BJ (cell line): Measurements from ENCODE around the gene CEP104. TPM values are rescaled to one million over a fixed set of nuclear protein-coding genes. Genes with fewer than 3 reads are reported as not detected.

Experiments
- CTCF ChIA-PET: fragments of 350-600 bp; formaldehyde crosslinking; extraction: SDS; loops from one replicate; lab custom pipeline; 2021; ENCODE audit warnings: antibody characterized with exemption, inconsistent platforms; lab: Yijun Ruan, JAX
- POLR2A ChIA-PET: fragments of 300-600 bp; sonication (Branson Sonifier 250); formaldehyde crosslinking; extraction: SDS; loops from one replicate; lab custom pipeline; 2021; ENCODE audit warnings: antibody characterized with exemption; lab: Charles Lee
- DNase-seq: peaks from one replicate; pipeline ENCODE4 v3.0.0-alpha.2; 2011; ENCODE audit warnings: low read depth
- H3K27me3 ChIP-seq: 2 replicates; pipeline ENCODE4 v1.6.0; 2011; ENCODE audit warnings: low read length; ENCODE audit not compliant: control insufficient read depth, insufficient read depth
- H3K36me3 ChIP-seq: 2 replicates; pipeline ENCODE4 v1.5.1; 2011; ENCODE audit warnings: low read length; ENCODE audit not compliant: control insufficient read depth, insufficient read depth
- H3K4me3 ChIP-seq: 2 replicates; pipeline ENCODE4 v1.5.1; 2011; ENCODE audit warnings: low read depth, mild to moderate bottlenecking, control low read depth, low read length
- CTCF ChIP-seq: IDR thresholded peaks from 2 replicates; pipeline ENCODE4 v1.5.1; 2011; ENCODE audit warnings: low read depth, mild to moderate bottlenecking, control low read depth, inconsistent platforms, low read length, moderate library complexity; ENCODE audit not compliant: insufficient read depth
- polyA plus RNA-seq: library from polyadenylated mRNA; depleted of rRNA; stranded (reverse); fragments of >200 nt; gene quantifications from 2 replicates; pipeline ENCODE4 v1.2.3, GENCODE V29; 2011

The CEP104 gene
- polyA plus RNA-seq, 1 experiment = 19.5 TPM

DNA sequence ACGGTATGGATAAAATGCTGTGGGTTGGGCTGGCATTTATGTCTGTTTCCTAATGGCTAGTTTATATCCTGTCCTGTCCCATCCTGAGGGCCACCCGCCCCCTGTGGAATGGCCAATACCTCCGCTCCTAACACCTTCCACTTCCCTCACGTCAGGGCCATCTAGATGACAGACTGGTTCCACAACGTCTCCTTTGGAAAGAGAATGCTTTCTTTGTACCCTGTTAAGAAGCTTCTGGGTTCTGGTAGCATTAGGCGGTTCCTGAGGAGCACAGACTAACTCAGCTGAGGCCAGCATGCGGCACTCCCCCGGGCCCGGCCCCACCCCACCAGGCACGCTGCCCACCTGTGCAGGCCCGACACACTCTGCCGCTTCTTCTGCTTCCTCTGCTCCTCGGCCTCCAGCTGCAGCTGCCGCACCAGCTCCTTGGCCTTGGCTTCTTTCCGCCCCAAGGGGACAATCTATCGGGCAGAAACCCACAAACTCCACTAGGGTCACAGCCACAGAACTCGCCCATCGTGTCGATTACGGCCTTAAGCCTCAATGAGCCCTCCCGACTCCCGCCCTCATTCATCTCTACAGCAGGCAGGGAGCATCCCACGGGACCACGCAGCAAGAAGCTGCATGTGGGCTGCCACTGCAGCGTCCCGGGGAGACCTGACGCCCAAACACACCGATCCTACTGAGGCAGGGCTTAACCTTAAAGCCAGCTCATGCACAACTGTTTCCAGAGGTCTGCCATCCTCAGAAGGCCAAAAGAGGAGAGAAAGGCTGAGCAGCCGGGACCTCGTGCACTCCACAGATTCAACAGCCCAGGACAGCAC lies 73.1 kb downstream of the CEP104 start:
- H3K27me3 ChIP-seq = no peaks in the 10 kb centered on the region
- ChIA-PET CTCF (interaction anchor here (1.2 to 2.4 kb wide), 3 partner anchors 10 to 59 kb away, joined by 4 to 7 read pairs (median 6); partner anchors contain the start of gene LRRC47), POLR2A (no interaction called here)
- no peak overlapping the region for H3K4me3 ChIP-seq
- H3K36me3 ChIP-seq = peaks cover 52% of the 10 kb centered on the region
- no peak for DNase-seq
- TF ChIP-seq CTCF = no peak

- H3K36me3 ChIP-seq = peaks cover 37% of the 10 kb centered on the region
Measured at GRCh38 chr1:3780901-3781300, 76.1 kb downstream of the CEP104 start.

GRCh38 chr1:3779912-3780416 lies 77.0 kb downstream of the CEP104 start:
- TF ChIP-seq CTCF = no peak

More at GRCh38 chr1:3780901-3781300, 76.1 kb downstream of the CEP104 start:
- Histone ChIP-seq H3K27me3 (no peaks in the 10 kb centered on the region), H3K4me3 (no peak overlapping the region)
- ChIA-PET CTCF (no interaction called here), POLR2A (no interaction called here)
- no peak for TF ChIP-seq CTCF
- DNase-seq = no peak

GRCh38 chr1:3779265-3779911 lies 77.6 kb downstream of the CEP104 start:
- POLR2A ChIA-PET = no interaction called here
- no peaks in the 10 kb centered on the region for H3K27me3 ChIP-seq
- no peak for DNase-seq
- H3K4me3 ChIP-seq = no peak overlapping the region
- CTCF ChIA-PET = no interaction called here
- peaks cover 32% of the 10 kb centered on the region for H3K36me3 ChIP-seq
- no peak for TF ChIP-seq CTCF

More at GRCh38 chr1:3779912-3780416, 77.0 kb downstream of the CEP104 start:
- ChIA-PET POLR2A (no interaction called here), CTCF (no interaction called here)
- H3K36me3 ChIP-seq = peaks cover 35% of the 10 kb centered on the region
- H3K27me3 ChIP-seq = no peaks in the 10 kb centered on the region
- DNase-seq = no peak
- H3K4me3 ChIP-seq = no peak overlapping the region
